HEK293T (cell line): Measurements from ENCODE around the gene LRP8.

Experiments used
- CTCF ChIA-PET: fragments of 350-600 bp; formaldehyde crosslinking; extraction: SDS; loops from one replicate; lab custom pipeline; 2021; ENCODE audit warnings: antibody characterized with exemption, inconsistent platforms; lab: Yijun Ruan, JAX
- POLR2A ChIA-PET: fragments of 350-600 bp; formaldehyde crosslinking; extraction: SDS; loops from one replicate; lab custom pipeline; 2020; ENCODE audit warnings: antibody characterized with exemption, inconsistent platforms; lab: Yijun Ruan, JAX
- DNase-seq: peaks from one replicate; pipeline ENCODE4 v3.0.0; 2012; ENCODE audit warnings: mixed read lengths; ENCODE audit errors: extremely low spot score
- ARNT ChIP-seq: fragments of 450-650 bp; IDR thresholded peaks from 2 replicates; pipeline ENCODE4 v1.6.1; 2017; ENCODE audit warnings: mild to moderate bottlenecking
- BHLHE40 ChIP-seq: fragments of 450-650 bp; IDR thresholded peaks from 2 replicates; pipeline ENCODE4 v1.6.1; 2016; ENCODE audit warnings: mild to moderate bottlenecking, moderate library complexity, borderline replicate concordance
- CTBP1 ChIP-seq: fragments of 450-650 bp; IDR thresholded peaks from 2 replicates; pipeline ENCODE4 v1.6.1; 2016; ENCODE audit warnings: borderline replicate concordance
- ELF4 ChIP-seq: fragments of 450-650 bp; IDR thresholded peaks from 2 replicates; pipeline ENCODE4 v1.6.1; 2017; ENCODE audit warnings: antibody characterized with exemption
- FOXA1 ChIP-seq: fragments of 450-650 bp; IDR thresholded peaks from 2 replicates; pipeline ENCODE4 v1.6.1; 2016; ENCODE audit warnings: mild to moderate bottlenecking
- FOXK2 ChIP-seq: fragments of 450-650 bp; IDR thresholded peaks from 2 replicates; pipeline ENCODE4 v1.6.1; 2016; ENCODE audit warnings: mild to moderate bottlenecking
- FOXM1 ChIP-seq: fragments of 450-650 bp; IDR thresholded peaks from 2 replicates; pipeline ENCODE4 v1.6.1; 2017; ENCODE audit warnings: mild to moderate bottlenecking, borderline replicate concordance
- HDGF ChIP-seq: fragments of 450-650 bp; IDR thresholded peaks from 2 replicates; pipeline ENCODE4 v1.6.1; 2017; ENCODE audit warnings: antibody characterized with exemption, borderline replicate concordance
- L3MBTL2 ChIP-seq: fragments of 450-650 bp; conservative IDR thresholded peaks from 2 replicates; pipeline ENCODE4 v1.6.1; 2016; ENCODE audit warnings: mild to moderate bottlenecking
- LEF1 ChIP-seq: fragments of 450-650 bp; IDR thresholded peaks from 2 replicates; pipeline ENCODE4 v1.6.1; 2017; ENCODE audit warnings: mild to moderate bottlenecking, borderline replicate concordance
- NFRKB ChIP-seq: fragments of 450-650 bp; IDR thresholded peaks from 2 replicates; pipeline ENCODE4 v1.6.1; 2016; ENCODE audit warnings: mild to moderate bottlenecking, moderate library complexity
- SP1 ChIP-seq: fragments of 450-650 bp; IDR thresholded peaks from 2 replicates; pipeline ENCODE4 v1.6.1; 2017
- SUZ12 ChIP-seq: fragments of 450-650 bp; IDR thresholded peaks from 2 replicates; pipeline ENCODE4 v1.6.1; 2016; ENCODE audit warnings: mild to moderate bottlenecking
- TARDBP ChIP-seq: fragments of 450-650 bp; IDR thresholded peaks from 2 replicates; pipeline ENCODE4 v1.6.1; 2016
- ZNF384 ChIP-seq: fragments of 450-650 bp; IDR thresholded peaks from 2 replicates; pipeline ENCODE4 v1.6.1; 2016
- TF ChIP-seq, protein P1 (sequence below): fragments of 450-650 bp; IDR thresholded peaks from 2 replicates; pipeline ENCODE4 v1.6.1; 2016

Gene LRP8

GRCh38 chr1:53331446-53332185, 3.7 kb upstream of the LRP8 start:
- ChIA-PET POLR2A (no interaction called here), CTCF (no interaction called here)
- TF ChIP-seq ZNF384 = no peak
- TF ChIP-seq BHLHE40 = no peak
- TF ChIP-seq ARNT = no peak
- no peak for TF ChIP-seq SUZ12
- no peak for TF ChIP-seq ELF4
- no peak for TF ChIP-seq FOXM1
- no peak for TF ChIP-seq LEF1
- no peak for TF ChIP-seq TARDBP
- no peak for TF ChIP-seq L3MBTL2
- no peak for TF ChIP-seq HDGF
- no peak for TF ChIP-seq CTBP1
- no peak for TF ChIP-seq SP1
- no peak for TF ChIP-seq FOXK2
- DNase-seq = no peak

- TF ChIP-seq TARDBP (no peak), FOXM1 (no peak), L3MBTL2 (no peak), ELF4 (no peak), FOXA1 (no peak), LEF1 (no peak), CTBP1 (no peak), BHLHE40 (no peak), FOXK2 (no peak), HDGF (no peak), SUZ12 (no peak), ARNT (no peak)
- TF ChIP-seq, protein P1, sequence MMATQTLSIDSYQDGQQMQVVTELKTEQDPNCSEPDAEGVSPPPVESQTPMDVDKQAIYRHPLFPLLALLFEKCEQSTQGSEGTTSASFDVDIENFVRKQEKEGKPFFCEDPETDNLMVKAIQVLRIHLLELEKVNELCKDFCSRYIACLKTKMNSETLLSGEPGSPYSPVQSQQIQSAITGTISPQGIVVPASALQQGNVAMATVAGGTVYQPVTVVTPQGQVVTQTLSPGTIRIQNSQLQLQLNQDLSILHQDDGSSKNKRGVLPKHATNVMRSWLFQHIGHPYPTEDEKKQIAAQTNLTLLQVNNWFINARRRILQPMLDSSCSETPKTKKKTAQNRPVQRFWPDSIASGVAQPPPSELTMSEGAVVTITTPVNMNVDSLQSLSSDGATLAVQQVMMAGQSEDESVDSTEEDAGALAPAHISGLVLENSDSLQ = no peak
- CTCF ChIA-PET = no interaction called here
- POLR2A ChIA-PET = no interaction called here
- no peak for DNase-seq
Measured at GRCh38 chr1:53330819-53331218, 2.9 kb upstream of the LRP8 start.

DNA sequence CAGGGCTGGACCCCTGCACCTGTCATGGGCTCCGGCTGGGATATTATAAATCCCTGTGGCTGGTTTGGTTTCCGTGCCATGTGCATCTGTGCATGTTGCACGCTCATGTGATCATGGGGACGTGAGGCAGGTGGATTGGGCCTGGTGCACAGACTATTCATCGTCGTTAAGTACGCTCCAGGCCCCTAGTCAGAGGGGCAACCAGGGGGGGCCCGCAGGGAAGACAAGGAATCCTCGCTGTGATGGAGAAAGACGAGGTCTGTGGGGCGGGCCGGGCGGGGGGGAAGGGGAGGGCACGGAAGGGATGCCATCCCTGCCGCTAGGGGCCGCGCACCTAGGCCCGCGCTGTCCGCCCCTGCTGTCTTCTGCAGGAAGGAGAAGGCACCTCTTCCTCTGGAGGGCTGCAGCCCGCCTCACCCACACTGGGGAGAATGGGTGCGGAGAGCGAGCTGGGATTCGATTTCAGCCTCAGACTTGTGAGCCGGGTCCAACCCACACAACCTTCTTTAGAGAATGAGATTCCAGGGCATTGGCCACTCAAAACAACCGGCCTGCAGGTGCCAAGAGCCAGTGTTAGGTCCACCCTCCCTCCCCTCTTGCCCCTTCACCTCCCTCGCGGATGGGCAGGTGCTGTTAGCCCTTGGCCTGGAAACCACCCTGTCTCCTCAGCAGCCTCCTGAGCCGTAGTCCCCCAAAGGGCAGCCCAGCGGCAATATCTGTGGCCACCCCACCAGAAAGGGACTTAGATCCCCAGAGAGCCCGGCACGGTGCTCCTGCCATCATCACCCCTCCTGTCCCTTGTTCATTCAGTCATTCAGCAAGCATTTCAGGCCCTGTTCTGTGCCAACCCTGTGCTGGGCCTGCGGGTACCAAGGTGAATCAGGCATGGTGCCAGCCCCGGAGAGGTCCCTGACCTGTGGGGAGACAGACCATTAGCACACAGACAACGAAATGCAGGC, 950 bp upstream of the LRP8 start:
- no peak for TF ChIP-seq LEF1
- TF ChIP-seq ELF4 = no peak
- no peak for TF ChIP-seq ARNT
- no peak for TF ChIP-seq FOXA1
- TF ChIP-seq SUZ12 = no peak
- TF ChIP-seq FOXM1 = no peak
- CTCF ChIA-PET = no interaction called here
- POLR2A ChIA-PET = no interaction called here
- no peak for DNase-seq

DNA sequence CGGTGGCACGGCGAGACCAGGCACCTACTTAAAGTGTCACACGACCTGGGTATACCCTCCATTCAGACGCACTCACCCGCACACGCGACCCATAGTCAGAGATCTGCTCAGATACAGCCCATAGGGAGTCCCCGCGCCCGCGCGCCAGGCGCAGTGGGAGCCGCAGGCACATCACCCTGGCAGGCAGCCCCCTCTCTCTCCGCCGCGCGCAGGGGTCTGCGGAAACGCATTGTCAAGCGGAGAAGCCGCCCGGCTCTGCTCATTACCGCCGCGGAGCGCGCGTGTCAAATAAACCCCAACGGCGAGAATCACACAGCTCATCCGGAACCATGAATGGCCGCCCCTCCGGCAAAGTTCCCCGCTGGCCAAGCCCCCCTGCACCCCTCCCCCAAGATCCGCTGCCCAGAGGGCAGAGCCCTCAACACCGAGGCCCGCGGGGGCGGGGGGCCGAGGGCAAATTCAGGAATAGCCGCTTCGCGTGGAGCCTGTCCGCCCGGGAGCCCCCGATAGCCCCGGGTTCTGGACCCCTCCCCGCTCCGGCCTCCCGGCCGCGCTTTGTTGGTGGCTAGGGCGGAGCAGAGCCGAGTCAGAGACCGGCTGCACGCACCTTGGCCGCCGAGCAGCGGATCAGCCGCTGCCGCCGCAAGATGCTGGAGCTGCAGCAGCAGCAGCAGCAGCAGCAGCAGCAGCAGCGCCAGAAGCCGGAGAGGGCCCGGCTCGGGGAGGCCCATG, 522 bp downstream of the LRP8 start:
- no peak for TF ChIP-seq NFRKB
- ChIA-PET CTCF (no interaction called here), POLR2A (interaction anchor here (1.0 kb wide), 1 partner anchor 11 kb away, joined by 3 read pairs; no protein-coding TSS in a partner anchor)
- peak; percentile 47 for DNase-seq

DNA sequence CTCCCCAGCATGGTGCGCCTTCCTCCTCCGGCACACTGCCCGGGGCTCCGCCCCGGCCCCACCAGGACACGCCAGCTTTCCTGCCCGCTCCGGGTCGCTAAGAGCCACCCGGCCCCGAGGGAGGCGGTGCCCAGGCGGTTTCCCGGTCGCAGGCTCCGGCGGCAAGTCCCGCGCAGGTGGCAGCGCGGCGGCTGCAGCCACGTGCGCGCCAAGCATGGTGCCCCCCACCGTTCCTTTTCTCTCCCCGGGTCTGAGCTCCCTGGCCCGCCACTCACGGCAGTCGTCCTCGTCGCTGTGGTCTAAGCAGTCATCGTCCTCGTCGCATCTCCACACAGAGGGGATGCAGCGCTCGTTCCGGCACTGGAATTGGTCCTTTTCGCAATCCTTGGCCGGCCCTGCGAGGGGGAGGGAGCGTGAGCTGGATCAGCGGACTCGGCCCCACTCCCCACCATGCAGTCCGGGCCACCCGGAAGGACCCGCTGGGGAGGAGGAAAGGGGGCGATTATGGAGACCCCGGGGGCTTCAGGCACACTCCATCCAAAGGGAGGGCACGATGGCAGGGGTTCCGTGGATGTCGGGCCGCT, 1.2 kb downstream of the LRP8 start:
- CTCF ChIA-PET = no interaction called here
- peak; percentile 54 for DNase-seq
- TF ChIP-seq L3MBTL2 (peak; percentile 82), FOXM1 (no peak), BHLHE40 (no peak), HDGF (no peak), NFRKB (no peak)
- POLR2A ChIA-PET = interaction anchor here (0.6 to 1.0 kb wide), 2 partner anchors 11 to 63 kb away, joined by 3 read pairs; no protein-coding TSS in a partner anchor

DNA sequence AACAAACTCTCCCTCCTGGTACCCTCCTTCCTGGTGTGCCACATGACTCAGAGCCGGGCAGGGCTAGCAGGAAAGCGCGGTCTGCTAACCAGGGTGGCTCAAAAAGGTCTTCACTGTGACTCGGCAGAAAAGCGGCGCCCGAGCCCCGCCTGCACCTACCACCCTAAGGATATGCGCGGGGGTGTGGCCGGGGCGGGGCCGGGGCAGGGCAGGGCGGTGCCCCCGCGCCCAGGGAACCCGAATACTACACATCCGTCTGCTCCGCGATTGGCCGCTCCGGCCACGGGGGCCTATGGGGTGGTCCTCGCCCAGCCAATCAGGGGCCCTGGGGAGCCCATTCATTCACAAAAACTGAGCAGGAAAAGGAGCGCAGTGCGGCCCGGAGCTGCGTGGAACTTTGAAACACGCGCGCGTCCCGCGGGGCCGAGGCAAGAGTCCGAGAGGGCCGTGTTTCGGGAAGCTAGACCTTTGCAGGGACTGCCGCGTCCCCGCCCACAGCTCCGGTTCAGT, 1.7 kb downstream of the LRP8 start:
- ChIA-PET POLR2A (interaction anchor here (0.6 to 1.0 kb wide), 2 partner anchors 10 to 64 kb away, joined by 3 read pairs; no protein-coding TSS in a partner anchor), CTCF (no interaction called here)
- TF ChIP-seq SP1 = no peak
- no peak for TF ChIP-seq FOXA1
- no peak for TF ChIP-seq ARNT
- TF ChIP-seq FOXM1 = no peak
- TF ChIP-seq LEF1 = no peak
- peak; percentile 81 for DNase-seq
